CD4-positive, alpha-beta T cell treated with Interleukin-17A for 4 hours (primary cell): Measurements from ENCODE around the gene SLX9.
"Not testable (repeated sequence)": the region's sequence is repeated elsewhere in the genome, so short reads cannot be mapped to it uniquely, and the experiment has no call there.

ENCODE experiments used
- DNase-seq: peaks from one replicate; pipeline ENCODE4 v3.0.0-alpha.2; 2020; ENCODE audit warnings: mixed read lengths

Gene SLX9

DNA sequence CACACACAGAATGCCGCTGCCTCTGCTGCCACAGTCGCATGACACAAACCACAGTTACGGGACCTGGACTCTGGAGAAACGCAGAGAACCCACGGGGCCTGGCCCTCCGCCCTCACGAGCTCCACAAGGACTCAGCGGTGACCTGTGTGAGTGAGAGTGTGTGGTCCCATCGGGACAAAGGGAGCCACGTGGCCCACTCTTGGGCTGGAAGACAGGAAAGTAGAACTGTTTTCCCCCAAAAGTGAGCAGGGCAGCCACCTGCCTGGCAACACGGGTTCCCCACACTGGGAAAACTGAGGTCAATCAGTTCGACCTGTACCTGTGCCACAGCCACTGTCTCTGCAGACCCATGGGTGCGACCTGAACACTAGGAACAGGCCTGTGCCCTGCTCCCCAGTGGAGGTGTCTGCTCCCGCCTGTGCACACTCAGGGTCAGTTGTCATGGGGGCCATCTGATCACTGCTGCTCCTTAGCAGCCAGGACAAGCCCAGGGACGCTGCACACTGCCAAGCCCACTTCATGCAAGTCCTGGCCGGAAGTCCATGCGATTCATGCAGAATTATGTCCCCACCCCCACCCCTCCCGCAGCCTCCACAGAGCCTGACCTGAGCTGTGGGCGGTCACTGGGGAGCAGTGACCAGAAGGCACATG is 80.2 kb downstream of the SLX9 start:
- DNase-seq = no peak

DNA sequence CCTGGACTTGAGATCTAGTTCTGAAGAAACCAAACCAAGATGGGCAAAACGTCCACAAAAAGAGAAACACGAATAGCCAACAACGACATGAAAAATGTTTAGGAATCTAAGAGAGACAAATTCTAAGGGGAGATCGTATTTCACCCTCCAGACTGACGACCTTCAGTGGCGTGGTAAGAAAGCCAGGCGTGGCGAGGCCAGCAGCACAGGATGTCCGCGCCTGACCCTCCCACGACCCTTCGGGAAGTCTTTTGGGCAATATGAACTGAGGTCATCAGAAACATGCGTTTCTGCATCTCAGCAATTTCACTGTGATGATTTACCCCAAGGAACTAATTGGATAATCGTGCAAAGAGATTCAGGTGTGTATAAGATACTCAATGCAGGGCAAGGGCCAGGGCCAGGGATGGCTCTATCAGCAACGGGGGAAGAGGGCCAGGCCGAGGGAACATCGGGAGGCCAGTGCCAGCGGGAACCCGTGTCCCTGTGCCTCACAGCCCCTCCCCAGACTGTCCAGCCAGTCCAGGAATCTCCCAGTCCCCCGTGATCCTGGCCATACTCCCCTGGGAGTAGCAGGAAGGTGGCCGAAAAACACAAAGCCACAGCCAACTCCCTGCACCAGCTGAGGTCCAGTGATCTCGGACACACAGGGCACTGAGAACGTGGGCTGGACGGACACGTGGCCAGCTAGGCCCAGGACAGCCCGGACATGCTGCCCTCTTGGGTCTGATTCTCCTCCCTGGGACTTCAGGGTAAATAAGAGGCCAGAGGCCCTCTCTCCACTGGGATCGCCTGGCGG is 81.0 kb downstream of the SLX9 start:
- DNase-seq = no peak

DNA sequence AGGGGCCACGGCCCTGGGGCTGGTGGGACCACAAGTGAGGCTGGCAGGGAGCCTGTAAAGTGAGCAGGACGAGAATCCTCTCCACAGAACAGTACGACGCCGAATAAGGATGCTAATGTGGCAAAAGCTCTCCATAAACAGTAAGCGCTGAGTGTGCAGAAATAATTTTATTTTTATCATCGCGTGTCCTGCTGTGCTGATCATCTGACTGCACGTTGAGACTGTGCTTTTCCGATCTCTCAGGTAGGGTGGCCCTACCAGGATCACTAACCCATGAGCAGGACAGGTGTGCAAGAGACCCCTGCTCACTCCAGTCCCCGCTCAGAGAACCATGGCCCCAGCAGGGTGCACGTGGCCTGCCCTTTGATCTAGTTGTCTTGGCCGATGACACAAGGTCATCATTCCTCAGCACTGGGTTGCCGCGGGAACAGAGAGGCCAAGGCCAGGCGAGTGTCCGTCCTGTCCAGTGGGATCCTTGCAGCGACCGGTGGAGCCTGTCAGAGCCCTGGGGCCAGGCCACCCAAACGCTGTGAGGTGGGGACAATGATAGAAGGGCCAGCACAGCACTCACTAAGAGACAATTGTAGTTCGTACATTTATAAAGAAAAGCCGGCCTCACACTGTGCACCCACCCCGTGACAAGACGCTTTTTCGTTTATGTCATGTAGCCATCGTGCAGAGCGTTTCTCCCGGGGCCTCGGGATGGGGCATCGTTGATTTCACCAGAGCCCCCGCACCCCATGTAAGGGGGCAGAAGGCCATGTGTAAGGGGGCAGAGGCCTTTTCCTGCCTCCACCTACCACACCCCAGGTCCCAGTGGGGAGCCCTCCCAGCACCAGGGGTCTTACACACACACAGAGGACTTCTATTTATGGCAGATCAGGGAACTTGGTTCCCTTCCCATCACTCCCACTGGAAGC is 81.9 kb downstream of the SLX9 start:
- DNase-seq = no peak

DNA sequence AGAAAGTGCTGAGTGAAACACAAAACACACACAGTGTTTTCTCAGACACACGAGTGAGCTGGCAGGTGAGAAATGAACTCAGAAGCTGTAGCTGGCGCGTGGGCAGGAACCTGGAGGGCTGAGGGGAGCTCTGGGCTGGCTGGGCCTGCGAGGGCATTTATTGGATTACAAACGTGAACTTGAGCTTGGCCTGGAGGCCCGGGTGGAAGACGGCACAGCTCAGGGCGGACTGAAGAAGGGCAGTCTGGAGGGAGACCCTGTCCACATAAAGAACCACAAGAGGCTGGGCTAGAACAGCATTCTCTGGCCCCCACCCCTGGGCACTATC is 82.5 kb downstream of the SLX9 start:
- no peak for DNase-seq

DNA sequence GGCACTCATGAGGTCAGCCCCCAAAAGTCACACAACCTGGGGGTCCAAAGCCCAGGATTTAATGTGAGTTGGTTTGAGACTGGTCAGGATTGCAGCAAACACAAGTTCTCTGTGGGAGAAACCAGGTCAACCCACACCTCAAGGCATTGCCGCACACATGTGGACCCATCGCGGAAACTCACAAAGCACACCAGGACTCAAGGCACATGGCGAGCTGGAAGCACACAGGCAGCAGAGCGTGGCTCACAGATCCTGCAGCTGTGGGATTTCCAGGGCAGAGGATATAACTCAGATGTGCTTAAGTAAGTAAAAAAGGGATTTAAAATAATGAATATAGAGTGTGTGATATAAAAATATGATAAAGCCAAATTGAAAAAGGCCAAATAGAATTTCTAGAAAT is 82.9 kb downstream of the SLX9 start:
- DNase-seq = no peak

DNA sequence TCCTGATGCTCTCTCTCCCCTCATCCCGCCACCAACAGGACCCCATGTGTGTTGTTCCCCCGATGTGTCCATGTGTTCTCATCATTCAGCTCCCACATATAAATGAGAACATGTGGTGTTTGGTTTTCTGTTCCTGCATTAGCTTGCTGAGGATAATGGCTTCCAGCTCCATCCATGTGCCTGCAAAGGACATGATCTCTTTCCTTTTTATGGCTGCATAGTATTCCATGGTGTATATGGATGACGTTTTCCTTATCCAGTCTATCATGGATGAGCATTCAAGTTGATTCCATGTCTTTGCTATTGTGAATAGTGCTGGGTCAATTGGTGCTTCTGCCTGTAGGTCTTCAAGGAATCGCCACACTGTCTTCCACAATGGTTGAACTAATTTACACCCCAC is 84.7 kb downstream of the SLX9 start:
- not testable (repeated sequence) for DNase-seq

DNA sequence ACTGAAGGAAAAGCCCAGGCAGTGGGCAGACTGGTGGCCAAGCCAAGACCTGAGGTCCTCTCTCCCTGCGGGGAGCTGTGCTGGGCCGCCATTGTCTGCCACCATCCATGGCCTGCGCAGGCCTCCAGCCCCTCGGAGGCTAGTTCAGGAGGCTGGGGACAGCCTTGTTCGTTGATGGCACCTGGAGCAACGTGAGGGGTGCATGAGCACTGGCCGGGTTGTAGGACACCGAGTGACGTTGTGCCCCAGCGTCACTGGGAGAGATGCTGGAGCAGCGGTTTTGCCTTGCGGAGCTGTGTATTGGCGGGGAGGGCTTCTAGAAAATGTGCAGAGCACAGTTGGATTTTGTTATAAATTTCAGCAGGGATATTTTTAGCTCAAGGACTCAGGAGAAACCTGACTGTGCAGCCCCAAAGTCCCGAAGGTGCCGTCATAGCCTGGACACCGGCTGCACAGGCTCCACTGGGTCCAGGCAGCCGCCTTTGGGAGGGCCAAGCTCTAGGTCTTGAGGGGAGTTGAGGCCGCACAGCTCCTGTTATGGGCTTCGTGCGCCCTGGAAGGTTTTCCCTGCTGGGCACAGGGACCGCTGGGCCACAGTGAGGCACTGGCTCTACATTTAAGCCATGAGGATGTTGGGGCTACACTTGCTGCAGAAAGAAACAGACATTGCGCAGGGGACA is 86.4 kb downstream of the SLX9 start:
- no peak for DNase-seq
